ENCODE results near the gene MPV17. TPM values are rescaled to one million over a fixed set of nuclear protein-coding genes. Genes with fewer than 3 reads are reported as not detected.

Gene MPV17
- total and polyA plus RNA-seq, 9 donors: 39.0 to 58.3 (median 46.4) TPM

Other genes with a start within 250 kb of the MPV17 start
- gene EMILIN1, start 244.5 kb downstream of the MPV17 start, total RNA-seq: 76.9 TPM
- gene EMILIN1, start 244.5 kb downstream of the MPV17 start, polyA plus RNA-seq (ENCODE audit: insufficient read depth in 1 of 8, insufficient read length in 8 of 8, low replicate concordance in 1 of 8): 100 to 1,000 TPM in 6 of 8 donors, 10 to 100 TPM in 2; 66.4 to 146 (median 113) TPM
- gene KHK, start 236.3 kb downstream of the MPV17 start, total RNA-seq: 1.5 TPM
- 10 to 100 TPM in 1 of 8 donors, 1 to 10 TPM in 7; 1.8 to 11.4 (median 2.3) TPM for gene KHK, start 236.3 kb downstream of the MPV17 start, polyA plus RNA-seq (ENCODE audit: insufficient read depth in 1 of 8, insufficient read length in 8 of 8, low replicate concordance in 1 of 8)
- 6.7 TPM for gene CGREF1, start 204.0 kb downstream of the MPV17 start, total RNA-seq
- 1 to 10 TPM in 7 of 8 donors, under 1 TPM in 1; 0.76 to 6.2 (median 1.9) TPM for gene CGREF1, start 204.0 kb downstream of the MPV17 start, polyA plus RNA-seq (ENCODE audit: insufficient read depth in 1 of 8, insufficient read length in 8 of 8, low replicate concordance in 1 of 8)
- gene ABHD1, start 199.3 kb downstream of the MPV17 start, total RNA-seq: 0.09 TPM
- gene ABHD1, start 199.3 kb downstream of the MPV17 start, polyA plus RNA-seq (ENCODE audit: insufficient read depth in 1 of 8, insufficient read length in 8 of 8, low replicate concordance in 1 of 8): under 1 TPM; 0.04 to 0.45 (median 0.25) TPM
- gene PREB, start 188.5 kb downstream of the MPV17 start, total RNA-seq: 26.9 TPM
- 10 to 100 TPM; 30.6 to 38.9 (median 36.2) TPM for gene PREB, start 188.5 kb downstream of the MPV17 start, polyA plus RNA-seq (ENCODE audit: insufficient read depth in 1 of 8, insufficient read length in 8 of 8, low replicate concordance in 1 of 8)
- gene PRR30, start 183.7 kb downstream of the MPV17 start, total RNA-seq: not detected
- not detected for gene PRR30, start 183.7 kb downstream of the MPV17 start, polyA plus RNA-seq (ENCODE audit: insufficient read depth in 1 of 8, insufficient read length in 8 of 8, low replicate concordance in 1 of 8)
- 0.35 TPM for gene TCF23, start 174.1 kb downstream of the MPV17 start, total RNA-seq
- gene TCF23, start 174.1 kb downstream of the MPV17 start, polyA plus RNA-seq (ENCODE audit: insufficient read depth in 1 of 8, insufficient read length in 8 of 8, low replicate concordance in 1 of 8): under 1 TPM; 0.09 to 0.39 (median 0.29) TPM
- gene ATRAID, start 111.1 kb downstream of the MPV17 start, total RNA-seq: 121 TPM
- gene ATRAID, start 111.1 kb downstream of the MPV17 start, polyA plus RNA-seq (ENCODE audit: insufficient read depth in 1 of 8, insufficient read length in 8 of 8, low replicate concordance in 1 of 8): 100 to 1,000 TPM in 1 of 8 donors, 10 to 100 TPM in 7; 84.5 to 114 (median 93.0) TPM
- 11.4 TPM for gene SLC5A6, start 110.8 kb downstream of the MPV17 start, total RNA-seq
- 10 to 100 TPM; 16.8 to 25.5 (median 19.8) TPM for gene SLC5A6, start 110.8 kb downstream of the MPV17 start, polyA plus RNA-seq (ENCODE audit: insufficient read depth in 1 of 8, insufficient read length in 8 of 8, low replicate concordance in 1 of 8)
- gene CAD, start 105.7 kb downstream of the MPV17 start, total RNA-seq: 16.9 TPM
- gene CAD, start 105.7 kb downstream of the MPV17 start, polyA plus RNA-seq (ENCODE audit: insufficient read depth in 1 of 8, insufficient read length in 8 of 8, low replicate concordance in 1 of 8): 10 to 100 TPM; 25.9 to 40.7 (median 33.1) TPM
- gene SLC30A3, start 60.0 kb downstream of the MPV17 start, total RNA-seq: 0.18 TPM
- under 1 TPM; 0.22 to 0.99 (median 0.69) TPM for gene SLC30A3, start 60.0 kb downstream of the MPV17 start, polyA plus RNA-seq (ENCODE audit: insufficient read depth in 1 of 8, insufficient read length in 8 of 8, low replicate concordance in 1 of 8)
- not detected for gene DNAJC5G, start 47.7 kb downstream of the MPV17 start, total RNA-seq
- gene DNAJC5G, start 47.7 kb downstream of the MPV17 start, polyA plus RNA-seq (ENCODE audit: insufficient read depth in 1 of 8, insufficient read length in 8 of 8, low replicate concordance in 1 of 8): under 1 TPM in 3 of 8 donors, not detected in 5; 0.19 to 0.23 (median 0.19) TPM
- 56.0 TPM for gene TRIM54, start 40.7 kb downstream of the MPV17 start, total RNA-seq
- 100 to 1,000 TPM in 2 of 8 donors, 10 to 100 TPM in 6; 45.5 to 106 (median 78.4) TPM for gene TRIM54, start 40.7 kb downstream of the MPV17 start, polyA plus RNA-seq (ENCODE audit: insufficient read depth in 1 of 8, insufficient read length in 8 of 8, low replicate concordance in 1 of 8)
- 1.1 TPM for gene UCN, start 14.7 kb downstream of the MPV17 start, total RNA-seq
- 1 to 10 TPM in 6 of 8 donors, under 1 TPM in 2; 0.76 to 2.4 (median 1.4) TPM for gene UCN, start 14.7 kb downstream of the MPV17 start, polyA plus RNA-seq (ENCODE audit: insufficient read depth in 1 of 8, insufficient read length in 8 of 8, low replicate concordance in 1 of 8)
- gene GTF3C2, start 33.7 kb upstream of the MPV17 start, total RNA-seq: 22.3 TPM
- gene GTF3C2, start 33.7 kb upstream of the MPV17 start, polyA plus RNA-seq (ENCODE audit: insufficient read depth in 1 of 8, insufficient read length in 8 of 8, low replicate concordance in 1 of 8): 10 to 100 TPM; 28.7 to 38.7 (median 31.6) TPM
- gene EIF2B4, start 47.2 kb upstream of the MPV17 start, total RNA-seq: 22.5 TPM
- 10 to 100 TPM; 28.4 to 37.7 (median 32.9) TPM for gene EIF2B4, start 47.2 kb upstream of the MPV17 start, polyA plus RNA-seq (ENCODE audit: insufficient read depth in 1 of 8, insufficient read length in 8 of 8, low replicate concordance in 1 of 8)
- 71.2 TPM for gene SNX17, start 47.5 kb upstream of the MPV17 start, total RNA-seq
- gene SNX17, start 47.5 kb upstream of the MPV17 start, polyA plus RNA-seq (ENCODE audit: insufficient read depth in 1 of 8, insufficient read length in 8 of 8, low replicate concordance in 1 of 8): 10 to 100 TPM; 71.6 to 87.1 (median 80.7) TPM
- 7.3 TPM for gene ZNF513, start 57.6 kb upstream of the MPV17 start, total RNA-seq
- 10 to 100 TPM; 11.5 to 19.0 (median 14.0) TPM for gene ZNF513, start 57.6 kb upstream of the MPV17 start, polyA plus RNA-seq (ENCODE audit: insufficient read depth in 1 of 8, insufficient read length in 8 of 8, low replicate concordance in 1 of 8)
- gene PPM1G, start 86.5 kb upstream of the MPV17 start, total RNA-seq: 39.0 TPM
- gene PPM1G, start 86.5 kb upstream of the MPV17 start, polyA plus RNA-seq (ENCODE audit: insufficient read depth in 1 of 8, insufficient read length in 8 of 8, low replicate concordance in 1 of 8): 10 to 100 TPM; 54.9 to 70.1 (median 60.7) TPM
- 65.9 TPM for gene NRBP1, start 105.5 kb upstream of the MPV17 start, total RNA-seq
- 100 to 1,000 TPM; 109 to 135 (median 116) TPM for gene NRBP1, start 105.5 kb upstream of the MPV17 start, polyA plus RNA-seq (ENCODE audit: insufficient read depth in 1 of 8, insufficient read length in 8 of 8, low replicate concordance in 1 of 8)
- gene KRTCAP3, start 119.3 kb upstream of the MPV17 start, total RNA-seq: 0.53 TPM
- 1 to 10 TPM in 7 of 8 donors, under 1 TPM in 1; 1.00 to 4.3 (median 2.4) TPM for gene KRTCAP3, start 119.3 kb upstream of the MPV17 start, polyA plus RNA-seq (ENCODE audit: insufficient read depth in 1 of 8, insufficient read length in 8 of 8, low replicate concordance in 1 of 8)
- gene IFT172, start 166.6 kb upstream of the MPV17 start, total RNA-seq: 17.8 TPM
- 10 to 100 TPM; 14.4 to 29.3 (median 21.1) TPM for gene IFT172, start 166.6 kb upstream of the MPV17 start, polyA plus RNA-seq (ENCODE audit: insufficient read depth in 1 of 8, insufficient read length in 8 of 8, low replicate concordance in 1 of 8)
- gene FNDC4, start 172.1 kb upstream of the MPV17 start, total RNA-seq: 11.0 TPM
- gene FNDC4, start 172.1 kb upstream of the MPV17 start, polyA plus RNA-seq (ENCODE audit: insufficient read depth in 1 of 8, insufficient read length in 8 of 8, low replicate concordance in 1 of 8): 10 to 100 TPM in 3 of 8 donors, 1 to 10 TPM in 5; 8.0 to 13.4 (median 9.5) TPM
- not detected for gene GCKR, start 173.7 kb upstream of the MPV17 start, total RNA-seq
- under 1 TPM in 7 of 8 donors, not detected in 1; 0.06 to 0.31 (median 0.15) TPM for gene GCKR, start 173.7 kb upstream of the MPV17 start, polyA plus RNA-seq (ENCODE audit: insufficient read depth in 1 of 8, insufficient read length in 8 of 8, low replicate concordance in 1 of 8)